Endothelial cell (in vitro differentiated cells): ENCODE measurements around the gene ERC1. TPM values are rescaled to one million over a fixed set of nuclear protein-coding genes. Genes with fewer than 3 reads are reported as not detected.
A peak's percentile ranks its signal among the peaks of the same experiment; 100 is the strongest.

Source experiments
- DNase-seq: peaks from one replicate; pipeline ENCODE4 v3.0.0; 2021; ENCODE audit warnings: low spot score
- H3K27ac Mint-ChIP-seq: one replicate; pipeline ENCODE4 v1.8.0; 2021; ENCODE audit warnings: mixed read lengths, inconsistent platforms; ENCODE audit not compliant: unreplicated experiment
- H3K27me3 Mint-ChIP-seq: one replicate; pipeline ENCODE4 v1.8.0; 2021; ENCODE audit warnings: mild to moderate bottlenecking, moderate library complexity, mixed read lengths, inconsistent platforms; ENCODE audit not compliant: unreplicated experiment
- H3K36me3 Mint-ChIP-seq: one replicate; pipeline ENCODE4 v1.8.0; 2021; ENCODE audit warnings: mild to moderate bottlenecking, low read depth, mixed read lengths, inconsistent platforms; ENCODE audit not compliant: unreplicated experiment
- H3K4me1 Mint-ChIP-seq: one replicate; pipeline ENCODE4 v1.8.0; 2021; ENCODE audit warnings: mild to moderate bottlenecking, mixed read lengths, inconsistent platforms; ENCODE audit not compliant: unreplicated experiment
- H3K4me3 Mint-ChIP-seq: one replicate; pipeline ENCODE4 v1.8.0; 2021; ENCODE audit warnings: mild to moderate bottlenecking, mixed read lengths, inconsistent platforms; ENCODE audit not compliant: unreplicated experiment
- H3K9me3 Mint-ChIP-seq: one replicate; pipeline ENCODE4 v1.8.0; 2021; ENCODE audit warnings: mixed read lengths, inconsistent platforms; ENCODE audit not compliant: unreplicated experiment
- total RNA-seq: library from RNA; stranded (reverse); fragmentation: NEBNext Ultra II Directional; extraction: Animal tissue kit (Norgen Biotek cat#: 25700); gene quantifications from one replicate; pipeline ENCODE4 v1.2.1, GENCODE V29; 2021; ENCODE audit not compliant: unreplicated experiment
- TF ChIP-seq, protein P1 (sequence below): fragments of 200-600 bp; sonication (generic); IDR thresholded peaks from one replicate; pipeline ENCODE4 v1.5.0; 2021; ENCODE audit warnings: antibody characterized with exemption; ENCODE audit not compliant: unreplicated experiment

The ERC1 gene
- total RNA-seq, 1 donor from 2014 or later: 57.9 TPM

DNA sequence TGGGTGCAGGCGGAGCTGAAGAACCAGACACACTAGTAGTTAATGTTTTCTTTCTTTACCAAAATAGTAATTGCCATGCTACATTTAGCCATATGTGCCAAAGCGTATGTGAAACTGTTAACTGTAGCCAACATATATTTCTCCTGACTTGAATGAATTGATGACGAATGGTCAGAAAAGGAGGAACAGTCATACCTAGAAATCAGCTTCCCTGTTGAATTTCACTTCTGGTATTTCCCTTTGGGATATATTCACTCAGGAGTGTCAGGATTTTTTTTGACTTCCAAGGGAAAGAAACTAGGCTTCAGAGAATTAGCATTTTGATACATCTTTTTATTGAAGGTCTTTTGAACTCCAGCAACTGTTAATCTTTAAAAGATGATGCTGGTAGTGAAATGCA lies 87.0 kb downstream of the ERC1 start:
- no peak for DNase-seq
- Mint-ChIP-seq H3K27ac (no peak overlapping the region), H3K9me3 (no peaks in the 10 kb centered on the region), H3K4me1 (no peaks in the 10 kb centered on the region), H3K36me3 (no peaks in the 10 kb centered on the region), H3K4me3 (no peak overlapping the region), H3K27me3 (no peaks in the 10 kb centered on the region)
- TF ChIP-seq, protein P1, sequence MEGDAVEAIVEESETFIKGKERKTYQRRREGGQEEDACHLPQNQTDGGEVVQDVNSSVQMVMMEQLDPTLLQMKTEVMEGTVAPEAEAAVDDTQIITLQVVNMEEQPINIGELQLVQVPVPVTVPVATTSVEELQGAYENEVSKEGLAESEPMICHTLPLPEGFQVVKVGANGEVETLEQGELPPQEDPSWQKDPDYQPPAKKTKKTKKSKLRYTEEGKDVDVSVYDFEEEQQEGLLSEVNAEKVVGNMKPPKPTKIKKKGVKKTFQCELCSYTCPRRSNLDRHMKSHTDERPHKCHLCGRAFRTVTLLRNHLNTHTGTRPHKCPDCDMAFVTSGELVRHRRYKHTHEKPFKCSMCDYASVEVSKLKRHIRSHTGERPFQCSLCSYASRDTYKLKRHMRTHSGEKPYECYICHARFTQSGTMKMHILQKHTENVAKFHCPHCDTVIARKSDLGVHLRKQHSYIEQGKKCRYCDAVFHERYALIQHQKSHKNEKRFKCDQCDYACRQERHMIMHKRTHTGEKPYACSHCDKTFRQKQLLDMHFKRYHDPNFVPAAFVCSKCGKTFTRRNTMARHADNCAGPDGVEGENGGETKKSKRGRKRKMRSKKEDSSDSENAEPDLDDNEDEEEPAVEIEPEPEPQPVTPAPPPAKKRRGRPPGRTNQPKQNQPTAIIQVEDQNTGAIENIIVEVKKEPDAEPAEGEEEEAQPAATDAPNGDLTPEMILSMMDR: no peak

DNA sequence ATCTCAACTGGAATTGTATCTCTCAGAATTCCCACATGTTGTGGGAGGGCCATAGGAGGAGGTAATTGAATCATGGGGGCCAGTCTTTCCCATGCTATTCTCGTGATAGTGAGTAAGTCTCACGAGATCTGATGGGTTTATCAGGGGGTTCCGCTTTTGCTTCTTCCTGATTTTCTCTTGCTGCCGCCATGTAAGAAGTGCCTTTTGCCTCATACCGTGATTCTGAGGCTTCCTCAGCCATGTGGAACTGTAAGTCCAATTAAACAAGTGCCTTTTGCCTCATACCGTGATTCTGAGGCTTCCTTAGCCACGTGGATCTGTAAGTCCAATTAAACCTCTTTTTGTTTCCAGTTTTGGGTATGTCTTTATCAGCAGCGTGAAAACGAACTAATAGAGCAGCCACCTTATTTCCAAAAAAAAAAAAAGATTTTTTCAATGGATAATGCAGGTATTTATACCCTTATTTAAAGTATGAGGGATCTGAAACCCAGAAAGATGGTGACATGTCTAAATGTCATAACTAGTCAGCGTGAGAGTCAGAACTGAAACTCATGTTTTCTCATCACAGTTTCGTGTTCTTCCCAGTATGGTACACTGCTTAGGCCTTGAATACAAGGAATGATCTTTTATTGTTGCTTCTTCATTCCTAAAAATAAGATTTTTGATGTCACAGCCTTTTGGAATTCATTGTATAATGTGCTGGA lies 89.6 kb downstream of the ERC1 start:
- H3K27me3 Mint-ChIP-seq: no peaks in the 10 kb centered on the region

DNA sequence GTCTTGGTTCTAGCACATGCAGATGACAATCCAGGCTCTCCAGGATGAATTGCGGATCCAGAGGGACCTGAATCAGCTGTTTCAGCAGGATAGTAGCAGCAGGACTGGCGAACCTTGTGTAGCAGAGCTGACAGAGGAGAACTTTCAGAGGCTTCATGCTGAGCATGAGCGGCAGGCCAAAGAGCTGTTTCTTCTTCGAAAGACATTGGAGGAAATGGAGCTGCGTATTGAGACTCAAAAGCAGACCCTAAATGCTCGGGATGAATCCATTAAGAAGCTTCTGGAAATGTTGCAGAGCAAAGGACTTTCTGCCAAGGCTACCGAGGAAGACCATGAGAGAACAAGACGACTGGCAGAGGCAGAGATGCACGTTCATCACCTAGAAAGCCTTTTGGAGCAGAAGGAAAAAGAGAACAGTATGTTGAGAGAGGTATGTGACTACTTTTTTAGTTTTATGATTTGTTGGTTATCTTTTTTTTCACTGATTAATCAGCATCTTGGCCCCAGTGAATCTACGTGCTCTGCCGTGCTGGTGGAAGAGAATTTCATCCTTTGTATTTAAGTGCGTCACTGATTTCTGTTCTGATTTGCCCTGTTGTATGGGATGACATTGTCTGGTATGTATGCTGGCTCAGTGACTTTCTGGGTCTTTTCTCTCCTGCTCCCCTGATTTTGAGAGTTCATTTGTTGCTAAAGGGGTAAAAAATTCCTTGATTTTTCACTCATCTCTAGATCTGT lies 92.3 kb downstream of the ERC1 start:
- no peak overlapping the region for H3K4me3 Mint-ChIP-seq
- H3K9me3 Mint-ChIP-seq: no peaks in the 10 kb centered on the region
- DNase-seq: no peak
- no peaks in the 10 kb centered on the region for H3K4me1 Mint-ChIP-seq
- no peaks in the 10 kb centered on the region for H3K36me3 Mint-ChIP-seq
- H3K27ac Mint-ChIP-seq: peak overlapping the region; percentile 74
- no peaks in the 10 kb centered on the region for H3K27me3 Mint-ChIP-seq
- TF ChIP-seq, protein P1: no peak

More for the DNA sequence above, 89.6 kb downstream of the ERC1 start:
- Mint-ChIP-seq H3K27ac (no peak overlapping the region), H3K4me1 (no peaks in the 10 kb centered on the region), H3K9me3 (no peaks in the 10 kb centered on the region), H3K36me3 (no peaks in the 10 kb centered on the region), H3K4me3 (no peak overlapping the region)
- TF ChIP-seq, protein P1: no peak
- DNase-seq: no peak

DNA sequence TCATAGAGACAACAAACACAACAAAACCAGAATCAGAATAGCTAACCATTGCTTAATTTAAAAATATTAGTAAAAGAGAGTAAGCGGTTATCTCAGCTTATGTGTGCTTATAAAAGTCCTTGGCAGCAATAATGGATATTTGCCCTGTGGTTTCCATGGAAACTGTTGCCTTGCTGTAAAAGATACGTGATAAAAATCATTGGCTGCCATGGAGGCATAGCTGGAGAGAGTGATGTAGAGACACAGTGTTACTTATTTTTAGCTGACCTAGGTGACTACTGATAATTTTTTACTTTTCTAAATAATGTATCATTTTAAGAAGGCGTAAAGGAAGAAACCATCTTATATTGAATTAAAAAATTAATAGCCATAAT lies 92.9 kb downstream of the ERC1 start:
- TF ChIP-seq, protein P1: no peak
- DNase-seq: no peak
- H3K27ac Mint-ChIP-seq: no peak overlapping the region
- H3K9me3 Mint-ChIP-seq: no peaks in the 10 kb centered on the region
- H3K4me1 Mint-ChIP-seq: no peaks in the 10 kb centered on the region
- H3K4me3 Mint-ChIP-seq: no peak overlapping the region
- H3K27me3 Mint-ChIP-seq: no peaks in the 10 kb centered on the region
- no peaks in the 10 kb centered on the region for H3K36me3 Mint-ChIP-seq

DNA sequence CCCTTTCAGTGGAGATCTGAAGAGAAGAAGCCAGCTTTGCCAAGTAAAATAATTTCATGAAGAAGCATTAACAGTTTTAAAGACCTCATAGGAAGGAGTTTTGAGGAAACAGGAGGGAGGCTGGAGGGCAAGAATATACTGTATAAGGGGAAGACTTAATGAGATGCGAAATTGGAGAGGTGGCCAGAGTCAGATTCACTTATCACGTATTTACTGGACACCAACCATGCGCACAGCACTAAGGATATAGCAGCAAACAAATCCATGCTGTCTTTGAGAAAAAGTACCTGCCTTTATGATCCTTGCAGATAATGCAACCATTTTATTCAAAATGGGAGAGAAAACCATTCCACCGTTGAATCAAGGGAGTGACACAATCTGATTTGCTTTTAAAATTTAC lies 100.3 kb downstream of the ERC1 start:
- Mint-ChIP-seq H3K36me3 (no peaks in the 10 kb centered on the region), H3K27me3 (no peaks in the 10 kb centered on the region), H3K9me3 (no peaks in the 10 kb centered on the region), H3K4me3 (no peak overlapping the region), H3K4me1 (no peaks in the 10 kb centered on the region), H3K27ac (no peak overlapping the region)
- DNase-seq: no peak
- TF ChIP-seq, protein P1: no peak
